Measurements from ENCODE around the gene E2F3. TPM values are rescaled to one million over a fixed set of nuclear protein-coding genes. Genes with fewer than 3 reads are reported as not detected.

The E2F3 gene
- total and polyA plus RNA-seq, 4 donors, result 4.1 to 13.3 (median 7.7) TPM

DNA sequence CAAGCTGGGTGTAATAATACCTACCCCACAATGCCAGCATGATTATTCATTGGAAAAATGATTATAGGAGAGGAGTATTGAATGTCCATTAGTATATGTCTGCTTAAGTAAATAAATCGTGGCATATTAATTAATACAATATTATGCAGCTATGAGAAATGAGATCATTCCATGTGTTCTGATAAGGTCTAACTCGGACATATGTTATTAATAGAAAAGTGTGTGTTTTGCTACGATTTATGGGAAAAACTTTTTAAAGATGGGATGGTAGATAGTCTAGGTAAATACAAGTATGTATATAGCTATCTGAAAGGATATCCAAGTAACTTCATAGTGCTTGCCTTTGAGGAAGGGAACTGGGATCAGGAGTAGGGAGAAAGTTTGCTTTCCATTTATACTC, 71.1 kb downstream of the E2F3 start:
- Histone ChIP-seq H3K9me3 (ENCODE audit: control insufficient read depth in 4 of 4, insufficient read depth in 3 of 4, low read length in 3 of 4) (peaks cover 0 to 1% (median 0%) of the 10 kb centered on the region in 4 donors), H3K36me3 (ENCODE audit: control insufficient read depth in 4 of 4, insufficient read depth in 4 of 4, low read length in 4 of 4) (peaks cover 0 to 2% (median 0%) of the 10 kb centered on the region in 4 donors), H3K4me3 (no peak overlapping the region), H3K4me1 (ENCODE audit: control insufficient read depth in 5 of 5, insufficient read depth in 5 of 5, low read length in 5 of 5) (no peaks in the 10 kb centered on the region), H3K27ac (ENCODE audit: low read depth in 1 of 2, low read length in 1 of 2) (no peak overlapping the region), H3K27me3 (ENCODE audit: control insufficient read depth in 3 of 3, insufficient read depth in 3 of 3, low read length in 2 of 3) (no peaks in the 10 kb centered on the region), H3K9ac (ENCODE audit: insufficient read depth in 1 of 2, low read length in 2 of 2) (no peak overlapping the region)
- TF ChIP-seq, protein P1, sequence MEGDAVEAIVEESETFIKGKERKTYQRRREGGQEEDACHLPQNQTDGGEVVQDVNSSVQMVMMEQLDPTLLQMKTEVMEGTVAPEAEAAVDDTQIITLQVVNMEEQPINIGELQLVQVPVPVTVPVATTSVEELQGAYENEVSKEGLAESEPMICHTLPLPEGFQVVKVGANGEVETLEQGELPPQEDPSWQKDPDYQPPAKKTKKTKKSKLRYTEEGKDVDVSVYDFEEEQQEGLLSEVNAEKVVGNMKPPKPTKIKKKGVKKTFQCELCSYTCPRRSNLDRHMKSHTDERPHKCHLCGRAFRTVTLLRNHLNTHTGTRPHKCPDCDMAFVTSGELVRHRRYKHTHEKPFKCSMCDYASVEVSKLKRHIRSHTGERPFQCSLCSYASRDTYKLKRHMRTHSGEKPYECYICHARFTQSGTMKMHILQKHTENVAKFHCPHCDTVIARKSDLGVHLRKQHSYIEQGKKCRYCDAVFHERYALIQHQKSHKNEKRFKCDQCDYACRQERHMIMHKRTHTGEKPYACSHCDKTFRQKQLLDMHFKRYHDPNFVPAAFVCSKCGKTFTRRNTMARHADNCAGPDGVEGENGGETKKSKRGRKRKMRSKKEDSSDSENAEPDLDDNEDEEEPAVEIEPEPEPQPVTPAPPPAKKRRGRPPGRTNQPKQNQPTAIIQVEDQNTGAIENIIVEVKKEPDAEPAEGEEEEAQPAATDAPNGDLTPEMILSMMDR (IDR thresholded peaks at IDR 0.05; ENCODE audit: control extremely low read depth, extremely low read depth), result no peak
- DNase-seq, result no peak
- ATAC-seq (ENCODE audit: insufficient read depth, low FRiP score), result no peak
- 93 to 95% methylated on average over 3 of the region's 3 CpGs for WGBS, 2 donors

GRCh38 chr6:20473518-20473917, 71.8 kb downstream of the E2F3 start:
- no peak overlapping the region for H3K9ac ChIP-seq (ENCODE audit: insufficient read depth in 1 of 2, low read length in 2 of 2)
- TF ChIP-seq, protein P1 (IDR thresholded peaks at IDR 0.05; ENCODE audit: control extremely low read depth, extremely low read depth), result no peak
- 88 to 90% methylated on average over 1 of the region's 1 CpG for WGBS, 2 donors
- ATAC-seq (ENCODE audit: insufficient read depth, low FRiP score) (no peak), DNase-seq (no peak)
- no peak overlapping the region for H3K4me3 ChIP-seq
- no peaks in the 10 kb centered on the region for H3K4me1 ChIP-seq (ENCODE audit: control insufficient read depth in 5 of 5, insufficient read depth in 5 of 5, low read length in 5 of 5)
- peaks cover 0 to 1% (median 0%) of the 10 kb centered on the region in 4 donors for H3K9me3 ChIP-seq (ENCODE audit: control insufficient read depth in 4 of 4, insufficient read depth in 3 of 4, low read length in 3 of 4)
- H3K27ac ChIP-seq (ENCODE audit: low read depth in 1 of 2, low read length in 1 of 2), result no peak overlapping the region
- H3K36me3 ChIP-seq (ENCODE audit: control insufficient read depth in 4 of 4, insufficient read depth in 4 of 4, low read length in 4 of 4), result no peaks in the 10 kb centered on the region
- no peaks in the 10 kb centered on the region for H3K27me3 ChIP-seq (ENCODE audit: control insufficient read depth in 3 of 3, insufficient read depth in 3 of 3, low read length in 2 of 3)

GRCh38 chr6:20474874-20475542, 73.3 kb downstream of the E2F3 start:
- H3K4me3 ChIP-seq, result no peak overlapping the region
- peaks cover 0 to 1% (median 0%) of the 10 kb centered on the region in 4 donors for H3K9me3 ChIP-seq (ENCODE audit: control insufficient read depth in 4 of 4, insufficient read depth in 3 of 4, low read length in 3 of 4)
- no peak overlapping the region for H3K27ac ChIP-seq (ENCODE audit: low read depth in 1 of 2, low read length in 1 of 2)
- no peak for ATAC-seq (ENCODE audit: insufficient read depth, low FRiP score)
- WGBS, 2 donors, result 67 to 85% methylated on average over 7 of the region's 7 CpGs
- H3K27me3 ChIP-seq (ENCODE audit: control insufficient read depth in 3 of 3, insufficient read depth in 3 of 3, low read length in 2 of 3), result no peaks in the 10 kb centered on the region
- no peak overlapping the region for H3K9ac ChIP-seq (ENCODE audit: insufficient read depth in 1 of 2, low read length in 2 of 2)
- DNase-seq, result no peak
- no peaks in the 10 kb centered on the region for H3K4me1 ChIP-seq (ENCODE audit: control insufficient read depth in 5 of 5, insufficient read depth in 5 of 5, low read length in 5 of 5)
- no peaks in the 10 kb centered on the region for H3K36me3 ChIP-seq (ENCODE audit: control insufficient read depth in 4 of 4, insufficient read depth in 4 of 4, low read length in 4 of 4)
- TF ChIP-seq, protein P1 (IDR thresholded peaks at IDR 0.05; ENCODE audit: control extremely low read depth, extremely low read depth), result no peak
